PC-9 (cell line): Measurements from ENCODE around the gene PIK3C3. TPM values are rescaled to one million over a fixed set of nuclear protein-coding genes. Genes with fewer than 3 reads are reported as not detected.

ENCODE experiments used
- BruUV-seq: library from RNA; stranded (reverse); fragments of 400-500 nt; replicated peaks from 2 replicates; lab custom pipeline; 2021; lab: Mats Ljungman, UMichigan
- CTCF ChIA-PET: fragments of 300-600 bp; sonication (Branson Sonifier 250); formaldehyde crosslinking; loops from one replicate; lab custom pipeline; 2022; ENCODE audit warnings: antibody characterized with exemption; lab: Charles Lee
- POLR2A ChIA-PET: fragments of 300-600 bp; sonication (Branson Sonifier 250); formaldehyde crosslinking; loops from one replicate; lab custom pipeline; 2022; ENCODE audit warnings: antibody characterized with exemption; ENCODE audit not compliant: unreplicated experiment; lab: Charles Lee
- DNase-seq, 2 experiments: peaks; one replicate each; pipeline versions ENCODE4 v3.0.0 to v3.0.0-alpha.2; 2015 to 2022; ENCODE audit warnings: mixed read lengths in 1 of 2
- H2AFZ ChIP-seq: fragments of 200-600 bp; sonication (generic); 2 replicates; pipeline ENCODE4 v1.8.1; 2017; ENCODE audit warnings: antibody characterized with exemption
- H3F3A ChIP-seq: fragments of 200-600 bp; sonication (generic); 2 replicates; pipeline ENCODE4 v1.8.1; 2017; ENCODE audit warnings: antibody characterized with exemption, mild to moderate bottlenecking, low read depth; ENCODE audit not compliant: insufficient read depth
- H3K27ac ChIP-seq: fragments of 200-600 bp; sonication (generic); 2 replicates; pipeline ENCODE4 v1.6.1; 2016; ENCODE audit warnings: mixed run types
- H3K27me3 ChIP-seq: fragments of 200-600 bp; sonication (generic); 2 replicates; pipeline ENCODE4 v1.6.1; 2016; ENCODE audit warnings: low read depth, mixed run types; ENCODE audit not compliant: insufficient read depth
- H3K36me3 ChIP-seq: fragments of 200-600 bp; sonication (generic); 2 replicates; pipeline ENCODE4 v1.6.1; 2016; ENCODE audit warnings: low read depth, mixed run types
- H3K4me1 ChIP-seq: fragments of 200-600 bp; sonication (generic); replicated peaks from 2 replicates; pipeline ENCODE4 v1.6.1; 2016; ENCODE audit warnings: mixed run types; ENCODE audit not compliant: insufficient read depth
- H3K4me2 ChIP-seq: fragments of 200-600 bp; sonication (generic); 2 replicates; pipeline ENCODE4 v1.6.1; 2017; ENCODE audit warnings: mixed run types
- H3K4me3 ChIP-seq: fragments of 200-600 bp; sonication (generic); 2 replicates; pipeline ENCODE4 v1.6.1; 2016; ENCODE audit warnings: mixed run types
- H3K79me2 ChIP-seq: fragments of 200-600 bp; sonication (generic); 2 replicates; pipeline ENCODE4 v1.6.1; 2017; ENCODE audit warnings: low read depth, mixed run types
- H3K9me2 ChIP-seq: fragments of 200-600 bp; sonication (generic); 2 replicates; pipeline ENCODE4 v1.8.1; 2017; ENCODE audit warnings: mild to moderate bottlenecking; ENCODE audit not compliant: insufficient read depth
- H3K9me3 ChIP-seq: fragments of 200-600 bp; sonication (generic); 2 replicates; pipeline ENCODE4 v1.8.1; 2016; ENCODE audit warnings: low read depth; ENCODE audit not compliant: insufficient read depth
- H4K20me1 ChIP-seq: fragments of 200-600 bp; sonication (generic); 2 replicates; pipeline ENCODE4 v1.8.1; 2017; ENCODE audit not compliant: insufficient read depth
- CTCF ChIP-seq: fragments of 200-600 bp; sonication (generic); conservative IDR thresholded peaks from 2 replicates; pipeline ENCODE4 v1.6.1; 2017; ENCODE audit warnings: mixed run types, antibody characterized with exemption, mild to moderate bottlenecking, moderate library complexity
- EZH2 ChIP-seq: fragments of 200-600 bp; sonication (generic); IDR thresholded peaks from 2 replicates; pipeline ENCODE4 v1.8.0; 2017; ENCODE audit warnings: antibody characterized with exemption, low read depth
- intact Hi-C: fragments of 100-400 bp; cut with micrococcal nuclease; formaldehyde crosslinking; loops from one replicate; pipeline ENCODE4 v1.10.0; 2022; ENCODE audit not compliant: unreplicated experiment
- total RNA-seq: library from RNA; stranded (reverse); gene quantifications from 2 replicates; pipeline ENCODE4 v1.2.3, GENCODE V29; 2021

Gene PIK3C3
- total RNA-seq, 1 experiment from 2014 or later = 31.4 TPM

DNA sequence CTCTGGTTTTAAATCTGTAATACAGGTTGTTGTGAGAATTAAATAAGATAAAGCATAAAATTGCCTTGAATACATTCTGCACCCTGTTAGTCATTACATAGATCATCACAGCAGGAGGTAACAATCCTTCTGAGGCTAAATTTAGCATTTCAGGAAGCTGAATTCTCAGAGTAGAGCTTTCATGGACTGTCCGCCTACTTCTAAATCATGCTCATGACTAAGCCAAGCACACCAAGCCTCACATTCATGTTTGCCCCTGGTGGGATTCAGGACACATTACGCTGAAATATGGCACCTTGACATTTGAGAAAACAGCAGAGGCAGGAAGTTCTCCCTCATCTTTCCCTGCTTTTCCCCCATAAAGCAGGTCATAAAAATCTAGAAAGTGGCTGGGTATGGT, 16.6 kb upstream of the PIK3C3 start:
- POLR2A ChIA-PET = no interaction called here

DNA sequence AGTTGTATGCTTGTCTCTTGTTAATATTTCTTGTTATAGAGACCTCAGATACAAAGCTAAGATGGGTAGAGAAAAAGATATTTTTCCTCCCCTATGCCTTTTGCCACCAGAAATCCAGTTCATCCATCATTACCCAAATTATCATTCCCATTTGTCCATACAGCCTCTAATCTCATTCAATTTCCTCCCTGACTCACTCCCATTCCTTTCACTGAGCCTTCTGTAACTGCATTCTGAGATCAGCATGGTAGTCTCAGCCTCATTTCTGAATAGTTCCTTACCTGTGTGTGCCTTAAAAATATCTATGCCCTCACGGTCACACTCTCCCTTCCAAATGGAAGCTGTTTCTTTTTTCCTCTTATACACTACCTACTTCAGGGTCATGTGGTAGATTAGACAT, 15.7 kb upstream of the PIK3C3 start:
- Histone ChIP-seq H3F3A (peaks cover 14% of the 10 kb centered on the region; the same call in 1 of the 2 replicates), H3K4me1 (peaks cover 23% of the 10 kb centered on the region), H2AFZ (no peak overlapping the region), H3K36me3 (no peaks in the 10 kb centered on the region), H3K79me2 (no peaks in the 10 kb centered on the region), H4K20me1 (no peaks in the 10 kb centered on the region), H3K27me3 (no peaks in the 10 kb centered on the region), H3K27ac (peak overlapping the region; percentile 82; the same call in 1 of the 2 replicates), H3K9me2 (no peaks in the 10 kb centered on the region; the same call in 1 of the 2 replicates), H3K4me3 (no peak overlapping the region), H3K9me3 (no peaks in the 10 kb centered on the region), H3K4me2 (no peak overlapping the region)
- no TSS peak for BruUV-seq
- POLR2A ChIA-PET = no interaction called here
- no peak for TF ChIP-seq CTCF
- no peak for TF ChIP-seq EZH2
- intact Hi-C loops = no loop called here
- CTCF ChIA-PET = no interaction called here
- DNase-seq = no peak

More for the DNA sequence above, 16.6 kb upstream of the PIK3C3 start:
- TF ChIP-seq EZH2 = no peak
- TF ChIP-seq CTCF = no peak
- H3K27ac ChIP-seq = no peak overlapping the region
- H3K9me3 ChIP-seq = no peaks in the 10 kb centered on the region
- H3K79me2 ChIP-seq = no peaks in the 10 kb centered on the region
- H3K27me3 ChIP-seq = no peaks in the 10 kb centered on the region
- peaks cover 23% of the 10 kb centered on the region for H3K4me1 ChIP-seq
- no peak overlapping the region for H3K4me2 ChIP-seq
- intact Hi-C loops = no loop called here
- H3K9me2 ChIP-seq = no peaks in the 10 kb centered on the region; the same call in 1 of the 2 replicates
- no peak overlapping the region for H3K4me3 ChIP-seq
- CTCF ChIA-PET = interaction anchor here (0.5 kb wide), 1 partner anchor 17 kb away, joined by 5 read pairs; the partner anchor contains the start of gene PIK3C3
- no peak for DNase-seq
- BruUV-seq = no TSS peak
- H2AFZ ChIP-seq = no peak overlapping the region
- H4K20me1 ChIP-seq = no peaks in the 10 kb centered on the region
- peaks cover 14% of the 10 kb centered on the region; the same call in 1 of the 2 replicates for H3F3A ChIP-seq
- no peaks in the 10 kb centered on the region for H3K36me3 ChIP-seq

- BruUV-seq = no TSS peak
- ChIA-PET POLR2A (no interaction called here), CTCF (no interaction called here)
- intact Hi-C loops = no loop called here
- H3K27me3 ChIP-seq = no peaks in the 10 kb centered on the region
- H3K4me2 ChIP-seq = peak overlapping the region; percentile 40
- H3K36me3 ChIP-seq = no peaks in the 10 kb centered on the region
- DNase-seq = peak; percentile 31 to 85
- H2AFZ ChIP-seq = peak overlapping the region; percentile 62
- H3K9me3 ChIP-seq = no peaks in the 10 kb centered on the region
- H3F3A ChIP-seq = peaks cover 14% of the 10 kb centered on the region; the same call in 1 of the 2 replicates
- no peaks in the 10 kb centered on the region for H3K79me2 ChIP-seq
- no peak for TF ChIP-seq CTCF
- no peak for TF ChIP-seq EZH2
- peaks cover 23% of the 10 kb centered on the region for H3K4me1 ChIP-seq
- H4K20me1 ChIP-seq = no peaks in the 10 kb centered on the region
- peak overlapping the region; percentile 82 for H3K27ac ChIP-seq
- H3K4me3 ChIP-seq = no peak overlapping the region
- H3K9me2 ChIP-seq = no peaks in the 10 kb centered on the region; the same call in 1 of the 2 replicates
These were observed 14.4 kb upstream of the PIK3C3 start for GRCh38 chr18:41940506-41941215.
